ENCODE measurements around the gene BCLAF1. TPM values are rescaled to one million over a fixed set of nuclear protein-coding genes. Genes with fewer than 3 reads are reported as not detected.
A peak's percentile ranks its signal among the peaks of the same experiment; 100 is the strongest.

The BCLAF1 gene
- total and polyA plus RNA-seq, 2 experiments from 2014 or later = 133 to 151 TPM

- Mint-ChIP-seq H3K4me1 (peaks cover 14% of the 10 kb centered on the region; the same call in 2 of the 3 replicates), H3K9me3 (no peaks in the 10 kb centered on the region), H3K36me3 (ENCODE audit: low read depth) (no peaks in the 10 kb centered on the region), H3K27me3 (ENCODE audit: insufficient read depth, low read depth, poor library complexity) (peaks cover 8% of the 10 kb centered on the region), H3K4me3 (peak within 1 kb of the TSS; percentile 98), H3K27ac (peak within 1 kb of the TSS; percentile 91)
- H3K4me1 ChIP-seq (ENCODE audit: insufficient read depth) = no peaks in the 10 kb centered on the region
- H4K20me1 ChIP-seq (replicated peaks; ENCODE audit: insufficient read depth) = no peaks in the 10 kb centered on the region
- H3K4me2 ChIP-seq = peak within 1 kb of the TSS; percentile 89
- H3K9me2 ChIP-seq (ENCODE audit: insufficient read depth) = no peaks in the 10 kb centered on the region
- TF ChIP-seq ZNF114 (CRISPR knock-in tag; IDR thresholded peaks at IDR 0.05) = no peak
- TF ChIP-seq CREB1 (CRISPR knock-in tag; IDR thresholded peaks at IDR 0.05; ENCODE audit: low read depth) = peak; percentile 92
- 0 out of 4 replicates have a peak, but pooled peaks of 1 of the 2 experiments have one; percentile 5 for TF ChIP-seq CTCF (conservative IDR thresholded peaks at IDR 0.05; ENCODE audit: low read depth in 2 of 2)
- no peak for TF ChIP-seq NANOG (IDR thresholded peaks at IDR 0.05; ENCODE audit: borderline replicate concordance)
- TF ChIP-seq ETS1 (IDR thresholded peaks at IDR 0.05) = peak; percentile 48; the same call in 1 of the 2 replicates
- TF ChIP-seq POLR2AphosphoS5 (IDR thresholded peaks at IDR 0.05; ENCODE audit: low read depth) = peak; percentile 82
- peaks cover 12% of the 10 kb centered on the region for H3K79me2 ChIP-seq (replicated peaks; ENCODE audit: insufficient read depth)
- no peaks in the 10 kb centered on the region; the same call in 1 of the 2 replicates for H3K36me3 ChIP-seq (ENCODE audit: insufficient read depth)
- H3F3A ChIP-seq (replicated peaks; ENCODE audit: low read depth) = no peaks in the 10 kb centered on the region
- H3K4me3 ChIP-seq = peak within 1 kb of the TSS; percentile 61
- DNase-seq (ENCODE audit: low spot score) (peak; percentile 99), ATAC-seq (peak; percentile 95)
- no peaks in the 10 kb centered on the region for H3K27me3 ChIP-seq (ENCODE audit: insufficient read depth)
- H2AFZ ChIP-seq = peak within 1 kb of the TSS; percentile 56; the same call in 1 of the 2 replicates
- no peak within 1 kb of the TSS for H3K27ac ChIP-seq (ENCODE audit: low read depth)
These were observed 39.6 kb downstream of the BCLAF1 start, which contains the start of gene MTFR2 for GRCh38 chr6:136249811-136250685. TSS of gene MTFR2 (minus strand) at chr6:136250311. CDS start at chr6:136249099, 1,212 bp downstream.

- Mint-ChIP-seq H3K36me3 (ENCODE audit: low read depth) (peaks cover 2% of the 10 kb centered on the region; the same call in 1 of the 3 replicates), H3K27me3 (ENCODE audit: insufficient read depth, low read depth, poor library complexity) (peaks cover 8% of the 10 kb centered on the region), H3K9me3 (no peaks in the 10 kb centered on the region), H3K27ac (peak overlapping the region; percentile 91), H3K4me3 (peak overlapping the region; percentile 98), H3K4me1 (peaks cover 14% of the 10 kb centered on the region; the same call in 2 of the 3 replicates)
- Histone ChIP-seq H3K36me3 (ENCODE audit: insufficient read depth) (no peaks in the 10 kb centered on the region; the same call in 1 of the 2 replicates), H3K27me3 (ENCODE audit: insufficient read depth) (no peaks in the 10 kb centered on the region), H3F3A (replicated peaks; ENCODE audit: low read depth) (no peaks in the 10 kb centered on the region), H3K4me2 (peak overlapping the region; percentile 89), H3K4me1 (ENCODE audit: insufficient read depth) (no peaks in the 10 kb centered on the region), H3K4me3 (peak overlapping the region; percentile 61), H3K79me2 (replicated peaks; ENCODE audit: insufficient read depth) (peaks cover 12% of the 10 kb centered on the region), H2AFZ (peak overlapping the region; percentile 50; the same call in 1 of the 2 replicates), H3K27ac (ENCODE audit: low read depth) (no peak overlapping the region), H3K9me2 (ENCODE audit: insufficient read depth) (no peaks in the 10 kb centered on the region), H4K20me1 (replicated peaks; ENCODE audit: insufficient read depth) (no peaks in the 10 kb centered on the region)
- ATAC-seq (no peak), DNase-seq (ENCODE audit: low spot score) (peak; percentile 22)
- TF ChIP-seq ZNF462 (CRISPR knock-in tag; IDR thresholded peaks at IDR 0.05) (no peak), EZH2 (IDR thresholded peaks at IDR 0.05; ENCODE audit: low read depth, unreplicated experiment) (no peak), JUNB (IDR thresholded peaks at IDR 0.05; ENCODE audit: unreplicated experiment) (no peak), POLR2AphosphoS5 (IDR thresholded peaks at IDR 0.05; ENCODE audit: low read depth) (no peak), NANOG (IDR thresholded peaks at IDR 0.05; ENCODE audit: borderline replicate concordance) (no peak)
These were observed 40.3 kb downstream of the BCLAF1 start for GRCh38 chr6:136249336-136249735.

All from GM23338 (cell line).